Kidney epithelial cell (primary cell): ENCODE data around the gene CUL7. TPM values are rescaled to one million over a fixed set of nuclear protein-coding genes. Genes with fewer than 3 reads are reported as not detected.

Experiments used
- DNase-seq: peaks from one replicate; pipeline ENCODE4 v3.0.0-alpha.2; 2010; ENCODE audit warnings: low read depth
- H3K27me3 ChIP-seq: 2 replicates; pipeline ENCODE4 v1.6.0; 2011; ENCODE audit warnings: low read length; ENCODE audit not compliant: control insufficient read depth, insufficient read depth
- H3K36me3 ChIP-seq: 2 replicates; pipeline ENCODE4 v1.5.1; 2011; ENCODE audit warnings: low read length; ENCODE audit not compliant: control insufficient read depth, insufficient read depth
- H3K4me3 ChIP-seq: 2 replicates; pipeline ENCODE4 v1.5.1; 2011; ENCODE audit warnings: low read depth, mild to moderate bottlenecking, control low read depth, low read length
- CTCF ChIP-seq: IDR thresholded peaks from 2 replicates; pipeline ENCODE4 v1.5.1; 2011; ENCODE audit warnings: mild to moderate bottlenecking, moderate library complexity, low read length, control low read depth, inconsistent platforms; ENCODE audit not compliant: insufficient read depth, poor library complexity, severe bottlenecking
- total RNA-seq: library from RNA; depleted of rRNA; stranded (reverse); fragments of >200 nt; gene quantifications from 2 replicates; pipeline ENCODE4 v1.2.3, GENCODE V29; 2015

CUL7 gene
- total RNA-seq, 1 donor from 2014 or later: 28.1 TPM

- H3K27me3 ChIP-seq: no peaks in the 10 kb centered on the region
- peak within 1 kb of the TSS; percentile 94 for H3K4me3 ChIP-seq
- H3K36me3 ChIP-seq: no peaks in the 10 kb centered on the region
- no peak for TF ChIP-seq CTCF
- no peak for DNase-seq
These were observed 22.2 kb upstream of the CUL7 start, which contains the start of gene PTK7 for GRCh38 chr6:43075670-43076463. Gene PTK7, plus strand, starts transcription at chr6:43076314. Its CDS starts 175 bp downstream, at chr6:43076489.

GRCh38 chr6:43074847-43075669, 21.4 kb upstream of the CUL7 start:
- no peaks in the 10 kb centered on the region for H3K27me3 ChIP-seq
- H3K4me3 ChIP-seq: no peak overlapping the region
- TF ChIP-seq CTCF: no peak
- DNase-seq: no peak
- peaks cover 1% of the 10 kb centered on the region for H3K36me3 ChIP-seq

GRCh38 chr6:43070028-43070632, 16.5 kb upstream of the CUL7 start:
- TF ChIP-seq CTCF: peak; percentile 65
- DNase-seq: no peak
- Histone ChIP-seq H3K4me3 (no peak overlapping the region), H3K36me3 (peaks cover 1% of the 10 kb centered on the region), H3K27me3 (no peaks in the 10 kb centered on the region)

- DNase-seq: no peak
- H3K4me3 ChIP-seq: no peak overlapping the region
- peaks cover 1% of the 10 kb centered on the region for H3K36me3 ChIP-seq
- TF ChIP-seq CTCF: no peak
- H3K27me3 ChIP-seq: no peaks in the 10 kb centered on the region
These were observed 9.2 kb upstream of the CUL7 start for GRCh38 chr6:43062818-43063217.

- no peak for DNase-seq
- no peak overlapping the region for H3K4me3 ChIP-seq
- peaks cover 1% of the 10 kb centered on the region for H3K36me3 ChIP-seq
- no peak for TF ChIP-seq CTCF
- H3K27me3 ChIP-seq: no peaks in the 10 kb centered on the region
These were observed 8.2 kb upstream of the CUL7 start for GRCh38 chr6:43061861-43062260.
